GM21526 (cell line): ENCODE data around the gene LAMA1.

Experiments used
- ATAC-seq: cut with Tn5 transposase; IDR thresholded peaks from one replicate; pipeline ENCODE4 v1.9.1; 2021; ENCODE audit warnings: moderate library complexity; ENCODE audit not compliant: unreplicated experiment, low FRiP score

The LAMA1 gene

DNA sequence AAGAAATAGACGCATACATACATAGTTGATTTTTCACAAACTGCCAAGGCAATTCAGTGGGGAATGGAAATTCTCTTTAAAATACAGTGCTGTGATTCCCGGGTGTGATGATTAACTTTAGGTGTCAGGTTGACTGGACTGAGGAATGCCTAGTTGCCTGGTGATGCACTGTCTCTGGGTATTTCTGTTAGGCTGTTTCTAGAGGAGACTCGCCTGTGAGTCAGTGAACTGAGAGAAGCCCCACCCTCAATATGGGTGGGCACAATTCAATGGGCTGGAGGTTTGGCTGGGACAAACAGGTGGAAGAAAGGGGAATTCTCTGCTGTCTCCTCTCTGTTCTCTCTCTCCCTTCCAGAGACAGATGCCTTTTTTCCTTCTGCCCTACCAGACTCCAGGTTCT is 200.5 kb downstream of the LAMA1 start:
- no peak for ATAC-seq

GRCh38 chr18:6901286-6901926 is 216.2 kb downstream of the LAMA1 start:
- no peak for ATAC-seq

DNA sequence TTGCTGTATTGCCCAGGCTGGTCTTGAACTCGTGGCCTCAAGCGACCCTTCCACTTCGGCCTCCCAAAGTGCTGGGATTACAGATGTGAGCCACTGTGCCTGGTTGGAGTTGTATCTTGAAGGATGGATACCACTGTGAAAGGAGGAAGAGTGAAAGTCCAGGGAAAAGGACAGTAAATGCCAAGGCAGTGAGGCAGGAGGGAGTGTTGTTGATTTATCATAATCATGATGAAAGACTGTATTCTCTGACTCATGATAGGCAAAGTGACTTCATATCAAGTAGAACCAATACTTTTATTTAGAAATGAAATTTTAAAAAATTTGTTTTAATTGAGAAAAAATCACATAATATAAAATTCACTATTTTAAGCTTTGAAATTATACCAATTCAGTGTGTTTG is 225.8 kb downstream of the LAMA1 start:
- no peak for ATAC-seq
